HFF-Myc (cell line): Measurements from ENCODE around the gene PTPRN2.

Experiments used
- DNase-seq: peaks from one replicate; pipeline ENCODE4 v3.0.0-alpha.2; 2011; ENCODE audit warnings: low read depth; ENCODE audit errors: extremely low read depth
- H3K4me3 ChIP-seq: replicated peaks from 2 replicates; pipeline ENCODE4 v1.5.1; 2011; ENCODE audit warnings: low read depth, mild to moderate bottlenecking, control low read depth, low read length
- CTCF ChIP-seq: IDR thresholded peaks from 2 replicates; pipeline ENCODE4 v1.5.1; 2012; ENCODE audit warnings: mild to moderate bottlenecking, low read depth, low read length, control low read depth; ENCODE audit errors: missing control alignments

PTPRN2 gene

GRCh38 chr7:158015403-158016179 is 572.0 kb downstream of the PTPRN2 start:
- TF ChIP-seq CTCF, result no peak
- no peak for DNase-seq
- no peak overlapping the region for H3K4me3 ChIP-seq

- H3K4me3 ChIP-seq, result no peak overlapping the region
- TF ChIP-seq CTCF, result no peak
- no peak for DNase-seq
These were observed 572.6 kb downstream of the PTPRN2 start for GRCh38 chr7:158014976-158015375.

GRCh38 chr7:158013085-158013668 is 574.4 kb downstream of the PTPRN2 start:
- no peak overlapping the region for H3K4me3 ChIP-seq
- DNase-seq, result no peak
- no peak for TF ChIP-seq CTCF

- no peak overlapping the region for H3K4me3 ChIP-seq
- TF ChIP-seq CTCF, result no peak
- no peak for DNase-seq
These were observed 575.7 kb downstream of the PTPRN2 start for GRCh38 chr7:158011941-158012340.

- H3K4me3 ChIP-seq, result no peak overlapping the region
- no peak for DNase-seq
- no peak for TF ChIP-seq CTCF
These were observed 576.5 kb downstream of the PTPRN2 start for GRCh38 chr7:158010961-158011693.

- TF ChIP-seq CTCF, result no peak
- no peak for DNase-seq
These were observed 577.7 kb downstream of the PTPRN2 start for GRCh38 chr7:158009886-158010285.

More at GRCh38 chr7:158009886-158010285, 577.7 kb downstream of the PTPRN2 start:
- no peak overlapping the region for H3K4me3 ChIP-seq
